ENCODE results near the gene CLDN5. TPM values are rescaled to one million over a fixed set of nuclear protein-coding genes. Genes with fewer than 3 reads are reported as not detected.
A peak's percentile ranks its signal among the peaks of the same experiment; 100 is the strongest.

The CLDN5 gene
- total and polyA plus RNA-seq, 2 experiments from 2014 or later, result 2.0 to 3.2 TPM

- Mint-ChIP-seq H3K27me3 (ENCODE audit: insufficient read depth, low read depth, poor library complexity) (peaks cover 36% of the 10 kb centered on the region), H3K4me3 (peak overlapping the region; percentile 73)
These were observed 1.4 kb downstream of the CLDN5 start for GRCh38 chr22:19522881-19523239.

More at GRCh38 chr22:19522881-19523239, 1.4 kb downstream of the CLDN5 start:
- H3K36me3 Mint-ChIP-seq (ENCODE audit: low read depth), result peaks cover 3% of the 10 kb centered on the region; the same call in 1 of the 3 replicates
- H3K27ac Mint-ChIP-seq, result no peak overlapping the region
- Histone ChIP-seq H3F3A (replicated peaks; ENCODE audit: low read depth) (peaks cover 11% of the 10 kb centered on the region; the same call in 1 of the 2 replicates), H3K36me3 (ENCODE audit: insufficient read depth) (no peaks in the 10 kb centered on the region), H3K4me1 (ENCODE audit: insufficient read depth) (peaks cover 8% of the 10 kb centered on the region; the same call in 1 of the 2 replicates), H3K27me3 (ENCODE audit: insufficient read depth) (peaks cover 42% of the 10 kb centered on the region), H3K27ac (ENCODE audit: low read depth) (no peak overlapping the region), H3K9me2 (ENCODE audit: insufficient read depth) (no peaks in the 10 kb centered on the region), H3K4me3 (peak overlapping the region; percentile 64), H2AFZ (no peak overlapping the region), H4K20me1 (replicated peaks; ENCODE audit: insufficient read depth) (no peaks in the 10 kb centered on the region), H3K79me2 (replicated peaks; ENCODE audit: insufficient read depth) (no peaks in the 10 kb centered on the region), H3K4me2 (peak overlapping the region; percentile 93)
- ATAC-seq (peak; percentile 2), DNase-seq (ENCODE audit: low spot score) (no peak)
- peaks cover 9% of the 10 kb centered on the region for H3K4me1 Mint-ChIP-seq
- TF ChIP-seq ZNF462 (CRISPR knock-in tag; IDR thresholded peaks at IDR 0.05), result no peak
- no peak for TF ChIP-seq EZH2 (IDR thresholded peaks at IDR 0.05; ENCODE audit: low read depth, unreplicated experiment)
- no peak for TF ChIP-seq REST (IDR thresholded peaks at IDR 0.05; ENCODE audit: unreplicated experiment)
- no peak for TF ChIP-seq CTCF (conservative IDR thresholded peaks at IDR 0.05; ENCODE audit: low read depth in 2 of 2)
- TF ChIP-seq NANOG (IDR thresholded peaks at IDR 0.05; ENCODE audit: borderline replicate concordance), result no peak
- no peaks in the 10 kb centered on the region for H3K9me3 Mint-ChIP-seq
